HG02970 (cell line): ENCODE measurements around the gene CEP97.
"Not testable (repeated sequence)": the region's sequence is repeated elsewhere in the genome, so short reads cannot be mapped to it uniquely, and the experiment has no call there.

Experiments
- ATAC-seq: cut with Tn5 transposase; IDR thresholded peaks from one replicate; pipeline ENCODE4 v1.9.1; 2021; ENCODE audit warnings: mild to moderate bottlenecking, moderate library complexity, moderate number of reproducible peaks; ENCODE audit not compliant: unreplicated experiment, low FRiP score

CEP97 gene, protein sequence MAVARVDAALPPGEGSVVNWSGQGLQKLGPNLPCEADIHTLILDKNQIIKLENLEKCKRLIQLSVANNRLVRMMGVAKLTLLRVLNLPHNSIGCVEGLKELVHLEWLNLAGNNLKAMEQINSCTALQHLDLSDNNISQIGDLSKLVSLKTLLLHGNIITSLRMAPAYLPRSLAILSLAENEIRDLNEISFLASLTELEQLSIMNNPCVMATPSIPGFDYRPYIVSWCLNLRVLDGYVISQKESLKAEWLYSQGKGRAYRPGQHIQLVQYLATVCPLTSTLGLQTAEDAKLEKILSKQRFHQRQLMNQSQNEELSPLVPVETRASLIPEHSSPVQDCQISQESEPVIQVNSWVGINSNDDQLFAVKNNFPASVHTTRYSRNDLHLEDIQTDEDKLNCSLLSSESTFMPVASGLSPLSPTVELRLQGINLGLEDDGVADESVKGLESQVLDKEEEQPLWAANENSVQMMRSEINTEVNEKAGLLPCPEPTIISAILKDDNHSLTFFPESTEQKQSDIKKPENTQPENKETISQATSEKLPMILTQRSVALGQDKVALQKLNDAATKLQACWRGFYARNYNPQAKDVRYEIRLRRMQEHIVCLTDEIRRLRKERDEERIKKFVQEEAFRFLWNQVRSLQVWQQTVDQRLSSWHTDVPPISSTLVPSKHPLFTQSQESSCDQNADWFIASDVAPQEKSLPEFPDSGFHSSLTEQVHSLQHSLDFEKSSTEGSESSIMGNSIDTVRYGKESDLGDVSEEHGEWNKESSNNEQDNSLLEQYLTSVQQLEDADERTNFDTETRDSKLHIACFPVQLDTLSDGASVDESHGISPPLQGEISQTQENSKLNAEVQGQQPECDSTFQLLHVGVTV

DNA sequence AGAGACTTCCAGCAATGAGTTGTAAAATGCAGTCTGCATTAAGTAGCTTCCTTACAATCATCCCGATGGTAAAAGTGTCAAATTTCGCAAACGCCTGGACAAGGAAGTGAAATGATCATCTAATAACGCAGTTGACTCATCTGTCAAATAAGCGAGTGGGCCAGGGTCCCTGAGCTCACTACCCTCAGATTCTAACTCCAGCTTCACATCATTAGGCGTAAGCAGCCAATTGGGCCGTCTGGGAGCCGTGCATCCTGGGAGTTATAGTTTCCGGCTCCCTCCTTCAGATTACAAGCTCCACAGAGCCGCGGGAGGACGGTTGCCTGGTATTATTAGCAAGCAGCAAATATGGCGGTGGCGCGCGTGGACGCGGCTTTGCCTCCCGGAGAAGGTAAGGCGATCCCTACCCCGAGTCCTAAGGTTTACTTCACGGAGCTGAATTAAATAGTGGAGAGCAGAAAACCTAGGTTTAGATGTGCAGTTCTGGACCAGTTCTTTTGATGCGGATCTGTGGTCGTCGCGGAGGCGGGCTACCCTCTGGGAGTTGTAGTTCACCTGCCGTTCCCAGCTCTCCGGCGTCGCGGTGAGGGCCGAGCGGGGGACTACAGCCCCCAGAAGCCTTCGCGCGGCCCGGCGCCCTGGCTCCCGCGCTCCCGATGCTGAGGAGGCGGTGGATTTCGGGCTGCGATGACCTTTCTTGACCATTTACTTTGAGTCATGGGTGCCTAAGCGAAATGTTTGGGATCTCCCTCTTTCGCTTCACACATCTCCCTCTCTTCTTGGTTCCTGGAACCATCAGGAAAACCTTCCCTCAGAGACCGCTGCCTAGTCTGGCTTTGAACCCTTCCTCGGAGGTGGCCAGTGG is at the start of gene CEP97:
CEP97 (plus strand) TSS at position 286 of the 865 bp plus-strand sequence; CDS start at position 349, 63 bp downstream.
- ATAC-seq: peak; percentile 95

DNA sequence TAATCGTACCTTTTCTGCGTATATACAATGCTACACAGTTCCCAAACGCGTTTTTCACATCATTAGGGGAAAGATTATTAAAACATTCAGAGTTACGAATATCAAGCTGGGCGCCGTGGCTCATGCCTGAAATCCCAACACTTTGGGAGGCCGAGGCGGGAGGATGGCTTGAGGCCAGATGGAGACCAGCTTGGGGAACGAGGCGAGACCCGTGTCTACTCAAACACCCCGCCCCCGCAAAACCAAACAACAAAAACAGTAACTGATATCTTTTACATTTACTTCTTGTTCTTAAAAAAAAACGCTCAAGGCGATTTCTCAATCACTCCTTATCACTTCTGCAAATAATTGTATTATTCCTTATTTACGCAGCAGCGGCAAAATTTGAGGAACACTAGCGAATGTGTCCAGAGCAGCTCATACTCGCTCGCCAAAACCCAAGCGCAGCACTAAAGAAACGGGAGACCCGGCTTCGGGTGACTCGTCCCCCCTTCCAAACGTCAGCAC is 48.7 kb upstream of the CEP97 start:
- no peak for ATAC-seq

DNA sequence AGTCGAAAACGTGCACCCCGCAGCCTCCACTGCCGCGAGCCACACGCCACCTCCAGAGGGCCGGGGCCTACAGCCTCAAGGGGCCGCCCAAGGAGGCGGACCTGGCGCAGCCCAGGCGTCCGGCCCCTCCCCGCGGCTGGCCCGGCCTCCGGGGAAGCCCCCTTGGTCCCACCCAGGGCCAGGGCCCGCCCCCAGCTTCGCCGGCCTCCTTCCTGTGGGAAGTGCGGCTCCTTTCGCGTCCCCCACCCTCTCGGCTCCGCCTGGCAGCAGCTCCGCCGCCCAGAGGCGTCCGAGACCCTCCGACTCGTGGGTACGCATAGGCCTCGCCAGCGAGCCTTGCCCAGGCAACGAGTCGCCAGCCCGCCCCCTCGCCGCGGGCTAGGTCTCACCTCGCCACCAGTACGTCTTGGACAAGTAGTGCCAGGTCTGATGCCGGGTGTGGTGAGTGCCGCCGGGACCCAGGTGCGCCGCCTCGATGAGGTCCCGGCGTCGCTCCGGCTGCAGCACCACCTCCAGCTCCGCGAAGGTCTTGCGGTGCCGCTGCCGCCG is 48.1 kb upstream of the CEP97 start:
- ATAC-seq: peak; percentile 93

DNA sequence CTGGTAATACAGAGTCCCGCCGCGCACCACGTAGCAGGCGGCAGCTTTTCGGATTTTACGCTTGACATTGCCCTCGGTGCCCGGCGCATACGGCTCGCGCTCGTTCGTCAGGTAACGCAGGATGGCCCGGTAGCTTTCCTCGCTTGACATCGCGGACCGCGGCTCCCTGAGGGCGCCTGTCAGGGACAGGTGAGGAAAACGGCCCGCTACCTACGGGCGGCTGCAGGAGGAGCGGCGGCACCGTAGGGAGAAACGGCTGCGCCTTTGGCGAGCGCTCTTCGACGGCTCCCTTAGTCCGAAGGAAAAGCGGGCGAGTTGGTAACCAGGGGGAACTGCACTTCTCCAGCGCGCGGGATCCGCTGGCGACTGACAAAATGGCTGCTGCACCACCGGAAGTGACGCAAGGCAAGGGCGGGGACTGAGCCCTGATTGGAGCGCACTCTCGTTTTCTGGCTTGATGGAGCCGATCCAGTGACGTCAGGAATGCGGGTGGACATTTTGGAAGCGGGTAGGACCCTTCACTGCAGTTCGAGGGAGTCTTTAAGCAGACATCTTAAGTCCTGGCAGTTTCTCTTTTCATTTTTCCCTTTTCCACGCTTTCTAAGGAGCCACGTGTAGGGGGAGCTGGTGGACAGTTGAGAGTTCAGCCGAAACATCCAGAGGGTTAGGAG is 47.5 kb upstream of the CEP97 start, which contains the start of gene ZBTB11:
ZBTB11 (minus strand) TSS at position 368 of the 671 bp plus-strand sequence; CDS start at position 150, 218 bp downstream.
- peak; percentile 74 for ATAC-seq

DNA sequence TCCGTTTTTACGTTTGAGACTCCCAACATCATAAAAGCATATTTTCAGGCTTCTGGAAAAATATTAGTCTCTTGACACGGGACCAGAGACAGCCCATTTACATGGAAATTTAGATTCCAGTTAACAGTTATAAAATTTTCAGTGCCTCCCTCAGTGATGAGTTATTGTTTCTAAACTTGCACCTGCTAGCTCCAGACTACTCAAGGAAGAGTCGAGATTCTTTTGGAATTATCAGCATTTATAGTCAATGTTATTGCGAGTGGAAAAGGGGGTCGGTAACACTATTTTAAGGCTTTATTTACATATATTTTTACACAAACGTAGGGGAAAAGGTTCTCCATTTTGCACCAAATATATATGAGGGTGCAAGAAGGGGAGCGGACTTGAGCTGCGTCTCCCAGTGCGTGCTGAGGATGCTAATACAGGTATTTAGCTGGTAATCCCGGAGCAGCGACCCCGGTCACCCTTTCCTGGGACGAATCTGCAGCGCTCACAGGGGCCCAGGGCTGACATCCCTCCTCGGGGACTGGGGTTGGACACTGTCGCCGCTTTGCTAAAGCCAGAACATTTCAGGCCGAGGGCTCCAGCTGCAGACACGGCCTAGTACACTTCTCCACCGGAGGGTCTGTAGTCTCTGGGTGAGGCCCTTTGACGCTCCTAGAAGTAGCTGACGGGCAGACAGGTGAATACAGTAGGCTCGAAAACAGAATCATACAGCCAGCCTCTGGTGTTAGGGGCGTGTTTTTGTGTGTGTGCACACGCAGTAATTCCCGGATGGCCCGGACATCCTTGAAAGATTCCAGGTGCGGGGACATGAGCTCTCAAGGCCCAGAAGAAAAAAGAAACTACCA is 46.8 kb upstream of the CEP97 start:
- ATAC-seq: no peak

DNA sequence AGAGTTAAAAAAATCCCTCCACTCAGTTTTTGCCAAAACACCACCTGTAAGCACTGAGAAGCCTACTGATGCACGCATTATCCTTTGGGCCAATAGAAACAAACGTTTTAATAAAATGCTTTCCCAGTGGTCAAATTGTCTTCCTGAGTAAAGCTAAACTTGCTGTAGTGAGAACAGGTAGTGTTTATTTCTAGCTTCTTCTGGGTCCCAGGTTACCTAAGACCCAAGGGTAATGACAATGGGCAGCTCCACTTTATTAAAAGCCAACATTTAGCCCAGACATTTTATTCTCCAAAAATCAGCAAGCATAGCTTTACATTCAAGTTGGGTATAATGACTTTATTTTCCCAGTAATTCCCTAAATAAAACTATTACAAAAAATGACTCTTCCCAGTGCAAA is 45.6 kb upstream of the CEP97 start:
- ATAC-seq: not testable (repeated sequence)

DNA sequence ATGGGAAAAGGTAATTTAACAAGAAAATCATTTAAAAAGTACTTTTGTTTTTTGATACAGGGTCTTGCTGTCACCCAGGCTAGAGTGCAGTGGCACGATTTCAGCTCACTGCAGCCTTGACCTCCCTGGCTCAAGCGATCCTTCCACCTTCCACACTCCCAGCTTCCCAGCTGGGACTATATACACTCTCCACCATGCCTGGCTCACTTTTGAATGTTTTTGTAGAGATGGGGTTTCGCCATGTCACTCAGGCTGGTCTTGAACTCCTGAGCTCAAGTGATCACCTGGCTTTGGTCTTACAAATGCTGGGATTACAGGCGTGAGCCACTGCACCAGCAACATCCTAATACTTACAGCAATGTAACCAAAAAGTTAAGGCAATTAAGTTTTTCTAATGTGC is 43.9 kb upstream of the CEP97 start:
- ATAC-seq: no peak

DNA sequence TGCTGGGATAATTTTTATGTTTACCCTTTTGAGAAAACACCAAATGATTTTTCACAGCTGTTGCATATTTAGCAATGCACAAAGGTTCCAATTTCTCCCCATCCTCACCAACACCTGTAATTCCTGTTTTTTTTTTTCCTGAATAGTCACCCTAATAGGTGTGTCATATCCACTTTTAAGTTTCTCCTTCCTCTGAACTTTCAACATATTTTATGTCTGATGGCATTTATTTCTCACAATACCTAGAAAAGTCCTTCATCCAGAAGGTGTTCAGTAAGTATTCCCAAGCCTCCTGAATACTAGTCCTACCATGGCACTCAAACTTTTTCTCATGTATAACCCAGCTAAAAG is 39.4 kb upstream of the CEP97 start:
- ATAC-seq: no peak

DNA sequence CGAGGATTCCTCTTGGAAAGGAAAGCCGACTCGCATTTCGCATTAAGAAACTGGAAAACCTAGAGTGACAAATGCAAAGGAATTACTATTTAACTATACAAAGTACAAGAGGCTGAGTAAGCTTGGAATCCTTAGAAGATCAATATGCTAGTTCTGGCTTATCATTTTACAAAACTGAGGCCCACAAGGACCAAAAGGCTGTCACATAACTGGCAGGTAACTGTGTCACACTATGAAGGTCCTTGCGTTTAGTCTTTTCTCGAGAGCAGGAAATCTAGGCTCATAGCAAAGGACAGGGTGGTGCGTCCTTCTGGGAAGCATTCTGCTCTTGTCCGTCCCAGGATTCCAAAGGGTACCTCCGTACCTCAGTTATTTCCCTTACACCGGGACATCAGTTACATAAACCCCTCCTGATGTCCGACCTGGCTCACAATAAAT is 38.5 kb upstream of the CEP97 start:
- peak; percentile 19 for ATAC-seq

DNA sequence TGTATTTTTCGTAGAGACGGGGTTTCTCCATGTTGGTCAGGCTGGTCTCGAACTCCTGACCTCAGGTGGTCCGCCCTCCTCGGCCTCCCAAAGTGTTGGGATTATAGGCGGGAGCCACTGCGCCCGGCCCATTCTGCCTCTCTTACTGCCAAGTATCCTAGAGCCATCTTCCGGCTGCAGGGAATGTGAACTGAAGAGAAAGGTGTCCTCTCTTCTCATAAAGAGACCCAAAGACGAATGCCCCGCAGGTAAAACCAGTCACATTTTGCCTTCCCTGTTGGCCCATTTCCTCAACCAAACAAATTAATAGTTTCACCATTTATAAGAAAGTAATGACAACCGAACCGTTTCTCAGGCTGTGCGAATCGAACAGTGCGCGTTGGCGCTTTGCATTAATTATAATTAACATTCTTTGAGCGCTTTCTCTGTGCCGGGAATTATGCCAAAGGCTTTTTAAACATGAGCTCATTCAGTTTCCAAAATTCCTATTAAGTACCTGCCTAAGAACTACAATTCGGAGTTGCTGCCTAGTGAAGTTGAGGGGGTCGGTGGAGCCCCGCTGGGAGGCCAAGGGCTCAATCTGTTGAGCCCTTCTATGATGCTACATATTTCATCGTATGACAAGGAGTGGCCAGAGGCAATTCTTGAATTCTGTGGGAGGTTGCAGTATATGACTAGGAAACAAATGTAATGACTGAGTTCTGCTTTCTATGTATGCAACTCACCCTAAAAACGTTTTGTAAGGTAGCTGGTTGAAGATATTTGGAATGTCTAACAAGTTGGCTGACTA is 37.1 kb upstream of the CEP97 start:
- ATAC-seq: no peak

DNA sequence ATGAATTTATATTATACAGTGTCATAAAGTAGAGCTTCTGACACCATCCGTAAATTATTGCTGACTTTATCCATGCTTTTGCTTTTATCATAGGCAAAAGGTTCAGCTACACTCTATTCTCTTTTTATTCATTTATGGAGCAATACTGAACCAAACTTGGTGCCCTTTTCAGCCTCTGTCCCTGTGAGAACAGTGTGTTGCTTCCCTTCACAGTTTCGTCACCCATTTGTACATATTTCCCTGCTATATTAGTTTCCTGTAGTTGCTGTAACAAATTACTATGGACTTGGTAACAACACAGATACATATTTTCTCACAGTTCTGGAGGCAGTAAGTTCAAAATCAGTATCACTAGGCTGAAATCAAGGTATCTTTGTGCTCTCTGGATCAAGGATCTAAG is 35.1 kb upstream of the CEP97 start:
- no peak for ATAC-seq

DNA sequence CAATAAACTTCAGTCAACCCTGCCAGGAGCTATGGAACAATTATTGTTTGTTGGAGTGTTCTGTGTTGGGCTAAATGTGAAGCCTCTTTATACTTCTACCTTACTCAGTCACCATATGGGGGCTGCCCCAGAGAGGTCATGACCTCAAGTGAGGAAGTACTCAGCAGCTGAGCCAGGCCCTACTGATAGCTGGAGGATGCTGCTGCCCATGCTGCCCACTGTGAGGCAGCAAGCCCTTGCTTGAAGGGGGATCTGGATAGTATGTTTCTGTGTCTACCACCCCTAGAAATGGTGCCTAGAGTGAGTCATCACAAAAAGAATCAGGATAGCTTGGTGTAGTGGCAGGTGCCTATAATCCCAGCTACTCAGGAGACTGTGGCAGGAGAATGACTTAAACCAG is 33.4 kb upstream of the CEP97 start:
- ATAC-seq: peak; percentile 47

DNA sequence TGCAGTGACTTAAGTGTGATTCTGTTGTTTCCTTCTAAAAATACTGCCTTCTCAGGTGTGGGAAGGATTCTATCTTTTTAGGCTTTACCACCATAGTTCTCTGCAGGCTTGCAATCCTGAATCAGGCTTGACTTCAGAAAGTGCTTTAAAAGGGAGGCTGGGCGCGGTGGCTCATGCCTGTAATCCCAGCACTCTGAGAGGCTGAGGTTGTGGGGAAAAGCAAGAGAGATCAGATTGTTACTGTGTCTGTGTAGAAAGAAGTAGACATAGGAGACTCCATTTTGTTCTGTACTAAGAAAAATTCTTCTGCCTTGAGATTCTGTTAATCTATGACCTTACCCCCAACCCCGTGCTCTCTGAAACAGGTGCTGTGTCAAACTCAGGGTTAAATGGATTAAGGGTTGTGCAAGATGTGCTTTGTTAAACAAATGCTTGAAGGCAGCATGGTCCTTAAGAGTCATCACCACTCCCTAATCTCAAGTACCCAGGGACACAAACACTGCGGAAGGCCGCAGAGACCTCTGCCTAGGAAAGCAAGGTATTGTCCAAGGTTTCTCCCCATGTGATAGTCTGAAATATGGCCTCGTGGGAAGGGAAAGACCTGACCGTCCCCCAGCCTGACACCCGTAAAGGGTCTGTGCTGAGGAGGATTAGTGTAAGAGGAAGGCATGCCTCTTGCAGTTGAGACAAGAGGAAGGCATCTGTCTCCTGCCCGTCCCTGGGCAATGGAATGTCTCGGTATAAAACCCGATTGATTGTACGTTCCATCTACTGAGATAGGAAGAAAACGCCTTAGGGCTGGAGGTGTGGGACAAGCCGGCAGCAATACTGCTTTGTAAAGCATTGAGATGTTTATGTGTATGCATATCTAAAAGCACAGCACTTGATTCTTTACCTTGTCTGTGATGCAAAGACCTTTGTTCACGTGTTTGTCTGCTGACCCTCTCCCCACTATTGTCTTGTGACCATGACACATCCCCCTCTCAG is 32.4 kb upstream of the CEP97 start:
- ATAC-seq: not testable (repeated sequence)

DNA sequence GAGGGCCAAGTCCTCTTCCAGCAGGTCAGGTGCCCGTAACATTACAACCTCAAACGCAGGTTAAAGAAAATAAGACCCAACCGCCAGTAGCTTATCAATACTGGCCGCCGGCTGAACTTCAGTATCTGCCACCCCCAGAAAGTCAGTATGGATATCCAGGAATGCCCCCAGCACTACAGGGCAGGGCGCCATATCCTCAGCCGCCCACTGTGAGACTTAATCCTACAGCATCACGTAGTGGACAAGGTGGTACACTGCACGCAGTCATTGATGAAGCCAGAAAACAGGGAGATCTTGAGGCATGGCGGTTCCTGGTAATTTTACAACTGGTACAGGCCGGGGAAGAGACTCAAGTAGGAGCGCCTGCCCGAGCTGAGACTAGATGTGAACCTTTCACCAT is 30.9 kb upstream of the CEP97 start:
- ATAC-seq: not testable (repeated sequence)

DNA sequence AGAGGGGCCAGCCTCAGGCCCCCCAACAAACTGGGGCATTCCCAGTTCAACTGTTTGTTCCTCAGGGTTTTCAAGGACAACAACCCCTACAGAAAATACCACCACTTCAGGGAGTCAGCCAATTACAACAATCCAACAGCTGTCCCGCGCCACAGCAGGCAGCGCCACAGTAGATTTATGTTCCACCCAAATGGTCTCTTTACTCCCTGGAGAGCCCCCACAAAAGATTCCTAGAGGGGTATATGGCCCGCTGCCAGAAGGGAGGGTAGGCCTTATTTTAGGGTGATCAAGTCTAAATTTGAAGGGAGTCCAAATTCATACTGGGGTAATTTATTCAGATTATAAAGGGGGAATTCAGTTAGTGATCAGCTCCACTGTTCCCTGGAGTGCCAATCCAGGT is 29.6 kb upstream of the CEP97 start:
- ATAC-seq: not testable (repeated sequence)

DNA sequence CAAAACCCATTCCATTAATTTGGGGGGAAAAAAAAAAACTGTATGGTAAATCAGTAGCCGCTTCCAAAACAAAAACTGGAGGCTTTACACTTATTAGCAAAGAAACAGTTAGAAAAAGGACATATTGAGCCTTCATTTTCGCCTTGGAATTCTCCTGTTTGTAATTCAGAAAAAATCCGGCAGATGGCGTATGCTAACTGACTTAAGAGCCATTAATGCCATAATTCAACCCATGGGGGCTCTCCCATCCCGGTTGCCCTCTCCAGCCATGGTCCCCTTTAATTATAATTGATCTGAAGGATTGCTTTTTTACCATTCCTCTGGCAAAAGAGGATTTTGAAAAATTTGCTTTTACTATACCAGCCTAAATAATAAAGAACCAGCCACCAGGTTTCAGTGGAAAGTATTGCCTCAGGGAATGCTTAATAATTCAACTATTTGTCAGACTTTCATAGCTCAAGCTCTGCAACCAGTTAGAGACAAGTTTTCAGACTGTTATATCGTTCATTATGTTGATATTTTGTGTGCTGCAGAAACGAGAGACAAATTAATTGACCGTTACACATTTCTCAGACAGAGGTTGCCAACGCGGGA is 28.5 kb upstream of the CEP97 start:
- ATAC-seq: no peak
